ENCODE measurements around the gene ANKS1A. TPM values are rescaled to one million over a fixed set of nuclear protein-coding genes. Genes with fewer than 3 reads are reported as not detected.
"Not testable (repeated sequence)": the region's sequence is repeated elsewhere in the genome, so short reads cannot be mapped to it uniquely, and the experiment has no call there.

The ANKS1A gene
- total RNA-seq, 1 donor from 2014 or later: 48.1 TPM

DNA sequence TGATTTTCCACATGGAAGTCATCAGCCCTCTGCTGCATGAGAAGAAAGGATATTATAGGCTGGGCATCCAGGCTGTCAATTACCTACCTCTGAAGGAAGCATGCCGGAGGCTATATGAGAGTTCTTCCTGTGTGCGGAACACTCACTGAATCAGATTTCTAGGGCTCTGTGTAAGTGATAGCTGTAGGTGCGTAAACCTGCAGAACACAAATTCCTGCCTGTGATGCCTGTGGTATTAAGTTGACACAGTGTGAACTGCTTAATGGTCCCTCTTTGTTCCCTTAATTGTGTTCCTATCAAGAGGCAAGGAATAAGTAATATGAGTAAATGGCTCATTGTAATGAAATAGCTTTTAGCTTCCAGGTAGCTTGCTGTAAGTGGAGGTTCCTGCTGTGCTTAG lies 103.3 kb downstream of the ANKS1A start:
- no peak for ATAC-seq
- DNase-seq: no peak
- Histone ChIP-seq H3K9me3 (no peaks in the 10 kb centered on the region), H3K4me1 (peaks cover 7% of the 10 kb centered on the region), H3K4me3 (no peak overlapping the region), H3K27ac (no peak overlapping the region), H3K27me3 (ENCODE audit: low read depth) (no peaks in the 10 kb centered on the region), H3K36me3 (peaks cover 81% of the 10 kb centered on the region)
- intact Hi-C loops (cut with DNase I): no loop called here
- no peak for TF ChIP-seq CTCF (IDR thresholded peaks at IDR 0.05)

GRCh38 chr6:34993213-34993612 lies 104.2 kb downstream of the ANKS1A start:
- intact Hi-C loops (cut with DNase I): no loop called here
- Histone ChIP-seq H3K4me1 (peaks cover 7% of the 10 kb centered on the region), H3K27me3 (ENCODE audit: low read depth) (no peaks in the 10 kb centered on the region), H3K36me3 (peaks cover 82% of the 10 kb centered on the region), H3K4me3 (no peak overlapping the region), H3K9me3 (no peaks in the 10 kb centered on the region), H3K27ac (no peak overlapping the region)
- no peak for TF ChIP-seq CTCF (IDR thresholded peaks at IDR 0.05)
- no peak for ATAC-seq
- no peak for DNase-seq

- H3K36me3 ChIP-seq: peaks cover 77% of the 10 kb centered on the region
- no peak overlapping the region for H3K4me3 ChIP-seq
- TF ChIP-seq CTCF (IDR thresholded peaks at IDR 0.05): no peak
- no peaks in the 10 kb centered on the region for H3K9me3 ChIP-seq
- H3K4me1 ChIP-seq: peaks cover 7% of the 10 kb centered on the region
- ATAC-seq: no peak
- intact Hi-C loops (cut with DNase I): no loop called here
- no peak overlapping the region for H3K27ac ChIP-seq
- H3K27me3 ChIP-seq (ENCODE audit: low read depth): no peaks in the 10 kb centered on the region
- no peak for DNase-seq
Observed at GRCh38 chr6:34994693-34995092, 105.6 kb downstream of the ANKS1A start.

- H3K27ac ChIP-seq; ATAC-seq; intact Hi-C loops (cut with DNase I); DNase-seq; H3K27me3 ChIP-seq (ENCODE audit: low read depth); H3K9me3 ChIP-seq; H3K4me1 ChIP-seq; H3K4me3 ChIP-seq: not testable (repeated sequence)
- H3K36me3 ChIP-seq: peaks cover 59% of the 10 kb centered on the region
Observed at GRCh38 chr6:34998417-34998816, 109.4 kb downstream of the ANKS1A start.

DNA sequence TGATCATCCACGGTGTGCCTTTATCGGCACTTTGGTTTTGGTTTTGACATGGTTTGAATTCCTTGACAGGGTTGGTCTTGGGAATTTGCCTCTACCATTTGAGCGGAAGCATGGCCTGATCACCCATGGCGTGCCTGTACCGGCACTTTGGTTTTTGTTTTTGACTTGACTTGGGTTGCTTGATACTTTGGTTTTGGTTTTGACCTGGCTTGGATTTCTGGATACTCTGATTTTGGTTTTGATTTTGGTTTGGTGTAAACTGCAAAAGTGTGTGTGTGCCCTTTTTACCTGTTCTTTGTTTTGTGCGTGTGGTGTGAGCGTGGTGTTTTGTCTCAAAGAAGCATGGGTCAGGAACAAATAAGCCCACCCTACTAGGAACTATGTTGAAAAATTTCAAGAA lies 110.1 kb downstream of the ANKS1A start:
- intact Hi-C loops (cut with DNase I); H3K27me3 ChIP-seq (ENCODE audit: low read depth); H3K4me1 ChIP-seq; ATAC-seq; H3K9me3 ChIP-seq; DNase-seq; H3K27ac ChIP-seq; H3K4me3 ChIP-seq: not testable (repeated sequence)
- peaks cover 53% of the 10 kb centered on the region for H3K36me3 ChIP-seq

DNA sequence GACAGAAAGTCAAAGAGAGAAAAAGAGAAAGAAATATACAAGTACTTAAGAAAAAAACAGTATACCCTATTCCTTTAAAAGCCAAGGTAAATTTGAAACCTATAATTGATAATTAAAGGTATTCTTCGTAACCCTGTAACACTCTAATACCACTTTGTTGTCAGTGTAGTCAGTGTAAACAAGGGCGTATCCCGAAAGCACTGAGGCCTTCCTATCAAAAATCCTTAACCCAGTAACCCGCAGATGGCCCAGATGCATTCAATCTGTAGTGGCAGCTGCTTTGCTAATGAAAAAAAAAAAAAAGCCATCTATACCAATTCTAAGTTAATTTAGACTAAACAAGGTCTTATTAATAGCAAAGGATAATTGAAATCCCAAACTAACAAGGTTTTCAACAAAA lies 110.9 kb downstream of the ANKS1A start:
- H3K9me3 ChIP-seq; intact Hi-C loops (cut with DNase I); H3K4me1 ChIP-seq; H3K27me3 ChIP-seq (ENCODE audit: low read depth); H3K4me3 ChIP-seq; DNase-seq; H3K27ac ChIP-seq; ATAC-seq: not testable (repeated sequence)
- H3K36me3 ChIP-seq: peaks cover 45% of the 10 kb centered on the region

DNA sequence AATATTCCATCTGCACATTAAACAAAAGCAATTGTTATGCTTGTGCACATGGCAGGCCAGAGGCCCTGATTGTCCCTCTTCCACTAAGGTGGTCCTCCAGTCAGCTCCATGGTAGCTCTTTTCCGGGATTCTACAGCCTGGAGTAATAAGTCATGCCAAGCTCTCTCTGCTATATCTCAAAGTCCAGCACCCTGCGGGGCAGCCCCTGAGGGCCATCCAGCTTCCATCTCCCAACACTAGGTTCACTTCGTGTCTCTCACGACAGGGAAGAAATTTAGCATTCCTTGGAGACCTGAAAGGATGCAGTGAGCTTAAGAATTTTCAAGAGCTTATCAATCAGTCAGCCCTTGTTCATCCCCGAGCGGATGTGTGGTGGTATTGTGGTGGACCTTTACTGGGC lies 112.3 kb downstream of the ANKS1A start:
- H3K27me3 ChIP-seq (ENCODE audit: low read depth); H3K27ac ChIP-seq; intact Hi-C loops (cut with DNase I); ATAC-seq; H3K9me3 ChIP-seq; DNase-seq; H3K4me1 ChIP-seq; H3K4me3 ChIP-seq: not testable (repeated sequence)
- H3K36me3 ChIP-seq: peaks cover 39% of the 10 kb centered on the region

DNA sequence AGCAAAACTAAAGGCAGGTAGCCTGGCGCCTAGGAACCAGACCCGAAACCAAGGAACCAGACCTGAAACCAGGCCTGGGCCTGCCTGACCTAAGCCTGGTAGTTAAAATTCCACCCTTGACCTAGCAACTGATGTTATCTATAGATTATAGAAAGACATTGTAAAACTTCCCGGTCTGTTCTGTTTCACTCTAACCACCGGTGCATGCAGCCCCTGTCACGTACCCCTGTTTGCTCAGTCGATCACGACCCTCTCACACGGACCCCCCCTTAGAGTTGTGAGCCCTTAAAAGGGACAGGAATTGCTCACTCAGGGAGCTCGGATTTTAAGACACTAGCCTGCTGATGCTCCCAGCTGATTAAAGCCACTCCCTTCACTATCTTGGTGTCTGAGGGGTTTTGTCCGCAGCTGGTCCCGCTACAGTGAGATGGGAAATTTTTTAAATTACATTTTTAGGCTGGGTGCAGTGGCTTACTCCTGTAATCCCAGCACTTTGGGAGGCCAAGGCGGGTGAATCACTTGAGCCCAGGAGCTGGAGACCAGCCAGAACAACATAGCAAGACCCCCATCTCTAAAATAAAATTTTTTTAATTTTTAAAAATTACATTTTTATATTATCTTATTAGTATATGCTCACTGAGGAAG lies 115.0 kb downstream of the ANKS1A start:
- intact Hi-C loops (cut with DNase I); H3K4me3 ChIP-seq; DNase-seq; H3K27ac ChIP-seq; ATAC-seq; H3K4me1 ChIP-seq; H3K27me3 ChIP-seq (ENCODE audit: low read depth); H3K9me3 ChIP-seq: not testable (repeated sequence)
- peaks cover 22% of the 10 kb centered on the region for H3K36me3 ChIP-seq
